Measurements from ENCODE around the gene ETS2.

The ETS2 gene

GRCh38 chr21:38780879-38781278, 24.9 kb upstream of the ETS2 start:
- no peak for DNase-seq

- no peak for DNase-seq
These were observed 21.1 kb upstream of the ETS2 start for GRCh38 chr21:38784458-38785266.

GRCh38 chr21:38785483-38785882, 20.2 kb upstream of the ETS2 start:
- DNase-seq: no peak

- no peak for DNase-seq
These were observed 18.7 kb upstream of the ETS2 start for GRCh38 chr21:38787016-38787415.

- DNase-seq: no peak
These were observed 18.1 kb upstream of the ETS2 start for GRCh38 chr21:38787461-38788274.

GRCh38 chr21:38788275-38788905, 17.3 kb upstream of the ETS2 start:
- no peak for DNase-seq

GRCh38 chr21:38789275-38789674, 16.5 kb upstream of the ETS2 start:
- DNase-seq: no peak

- no peak for DNase-seq
These were observed 15.7 kb upstream of the ETS2 start for GRCh38 chr21:38790059-38790458.

GRCh38 chr21:38790961-38791360, 14.8 kb upstream of the ETS2 start:
- no peak for DNase-seq

- no peak for DNase-seq
These were observed 12.9 kb upstream of the ETS2 start for GRCh38 chr21:38792676-38793459.

- peak; percentile 30 for DNase-seq
These were observed 11.6 kb upstream of the ETS2 start for GRCh38 chr21:38793926-38794713.

- no peak for DNase-seq
These were observed 10.8 kb upstream of the ETS2 start for GRCh38 chr21:38794978-38795377.

GRCh38 chr21:38795475-38795874, 10.3 kb upstream of the ETS2 start:
- no peak for DNase-seq

GRCh38 chr21:38796424-38796823, 9.3 kb upstream of the ETS2 start:
- DNase-seq: no peak

GRCh38 chr21:38797470-38797869, 8.3 kb upstream of the ETS2 start:
- no peak for DNase-seq

GRCh38 chr21:38798081-38798480, 7.6 kb upstream of the ETS2 start:
- no peak for DNase-seq

- DNase-seq: no peak
These were observed 7.2 kb upstream of the ETS2 start for GRCh38 chr21:38798481-38798882.

GRCh38 chr21:38800046-38800758, 5.5 kb upstream of the ETS2 start:
- no peak for DNase-seq

- no peak for DNase-seq
These were observed 4.6 kb upstream of the ETS2 start for GRCh38 chr21:38800924-38801744.

Measured in NCI-H1092 treated with DMSO at 0.1 percent for 48 hours (cell line).